ENCODE data around the gene PITPNC1. TPM values are rescaled to one million over a fixed set of nuclear protein-coding genes. Genes with fewer than 3 reads are reported as not detected.

Gene PITPNC1
- total and polyA plus RNA-seq, 2 donors (not counting 3 experiments of a cell fraction or from before 2014, with no cell fraction given) = 2.4 to 9.6 TPM

DNA sequence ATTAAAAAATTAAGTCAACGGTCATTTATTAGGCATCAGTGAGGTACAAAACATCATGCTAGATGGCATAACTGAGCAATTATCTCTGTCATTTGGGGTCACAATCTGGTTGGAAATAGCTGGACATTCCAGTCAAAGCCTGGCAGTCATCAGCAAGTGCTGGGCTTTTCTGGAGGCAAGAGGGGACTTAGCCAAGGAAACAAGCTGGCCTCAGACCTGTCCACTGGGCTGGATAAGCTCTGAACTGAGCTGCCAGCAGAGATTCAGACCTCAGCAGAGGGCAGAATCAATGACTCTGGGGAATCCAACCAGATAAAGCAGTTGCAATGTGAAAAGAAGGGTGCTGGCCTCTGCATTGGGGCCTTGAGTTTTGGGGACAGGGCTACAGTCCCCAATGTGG is 178.8 kb downstream of the PITPNC1 start:
- Histone ChIP-seq H3K4me2 (ENCODE audit: insufficient read depth, low read length) (no peak overlapping the region), H3K9me1 (replicated peaks; ENCODE audit: control insufficient read depth, extremely low read depth, insufficient read depth, low read length) (no peaks in the 10 kb centered on the region), H3K4me3 (replicated peaks in 1 of 3; ENCODE audit: insufficient read depth in 1 of 3, low read depth in 1 of 3, low read length in 3 of 3) (no peak overlapping the region), H3K36me3 (ENCODE audit: control insufficient read depth in 2 of 2, extremely low read depth in 1 of 2, insufficient read depth in 2 of 2, low read length in 2 of 2) (no peaks in the 10 kb centered on the region), H4K20me1 (replicated peaks; ENCODE audit: control insufficient read depth, extremely low read depth, insufficient read depth, low read length) (no peaks in the 10 kb centered on the region), H2AFZ (ENCODE audit: low read depth, low read length) (no peak overlapping the region), H3K27me3 (ENCODE audit: control insufficient read depth in 2 of 2, insufficient read depth in 2 of 2, low read length in 2 of 2) (no peaks in the 10 kb centered on the region), H3K4me1 (ENCODE audit: control insufficient read depth, extremely low read depth, insufficient read depth, low read length) (no peaks in the 10 kb centered on the region), H3K9ac (replicated peaks; ENCODE audit: extremely low read depth, insufficient read depth, low read length) (no peak overlapping the region), H3K27ac (ENCODE audit: insufficient read depth, low read depth, low read length) (no peak overlapping the region), H3K79me2 (ENCODE audit: control insufficient read depth, insufficient read depth, low read length) (no peaks in the 10 kb centered on the region), H3K9me3 (replicated peaks; ENCODE audit: control insufficient read depth, insufficient read depth, low read length) (no peaks in the 10 kb centered on the region)
- POLR2A ChIA-PET = interaction anchor here (0.7 kb wide), 1 partner anchor 59 kb away, joined by 3 read pairs; no protein-coding TSS in a partner anchor
- TF ChIP-seq MYC (IDR thresholded peaks at IDR 0.05; ENCODE audit: low read depth, low read length) (no peak), GATA2 (IDR thresholded peaks at IDR 0.05; ENCODE audit: insufficient read depth, insufficient read length, low read depth, low read length) (no peak), POLR2AphosphoS5 (IDR thresholded peaks at IDR 0.05; ENCODE audit: insufficient read depth, low read depth, low read length) (no peak), POLR2A (IDR thresholded peaks at IDR 0.05; ENCODE audit: low read depth, low read length) (no peak), JUN (IDR thresholded peaks at IDR 0.05; ENCODE audit: borderline replicate concordance, insufficient read depth, insufficient read length, low read depth) (no peak), FOS (IDR thresholded peaks at IDR 0.05; ENCODE audit: borderline replicate concordance, insufficient read depth, low read length) (no peak), EZH2 (IDR thresholded peaks at IDR 0.05; ENCODE audit: borderline replicate concordance, low read depth, low read length, severe bottlenecking) (no peak)
- TF ChIP-seq, protein P1, sequence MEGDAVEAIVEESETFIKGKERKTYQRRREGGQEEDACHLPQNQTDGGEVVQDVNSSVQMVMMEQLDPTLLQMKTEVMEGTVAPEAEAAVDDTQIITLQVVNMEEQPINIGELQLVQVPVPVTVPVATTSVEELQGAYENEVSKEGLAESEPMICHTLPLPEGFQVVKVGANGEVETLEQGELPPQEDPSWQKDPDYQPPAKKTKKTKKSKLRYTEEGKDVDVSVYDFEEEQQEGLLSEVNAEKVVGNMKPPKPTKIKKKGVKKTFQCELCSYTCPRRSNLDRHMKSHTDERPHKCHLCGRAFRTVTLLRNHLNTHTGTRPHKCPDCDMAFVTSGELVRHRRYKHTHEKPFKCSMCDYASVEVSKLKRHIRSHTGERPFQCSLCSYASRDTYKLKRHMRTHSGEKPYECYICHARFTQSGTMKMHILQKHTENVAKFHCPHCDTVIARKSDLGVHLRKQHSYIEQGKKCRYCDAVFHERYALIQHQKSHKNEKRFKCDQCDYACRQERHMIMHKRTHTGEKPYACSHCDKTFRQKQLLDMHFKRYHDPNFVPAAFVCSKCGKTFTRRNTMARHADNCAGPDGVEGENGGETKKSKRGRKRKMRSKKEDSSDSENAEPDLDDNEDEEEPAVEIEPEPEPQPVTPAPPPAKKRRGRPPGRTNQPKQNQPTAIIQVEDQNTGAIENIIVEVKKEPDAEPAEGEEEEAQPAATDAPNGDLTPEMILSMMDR (IDR thresholded peaks at IDR 0.05; ENCODE audit: extremely low read depth in 1 of 2, insufficient read depth in 1 of 2, low read depth in 1 of 2, low read length in 2 of 2) = no peak
- TF ChIP-seq, protein P2, sequence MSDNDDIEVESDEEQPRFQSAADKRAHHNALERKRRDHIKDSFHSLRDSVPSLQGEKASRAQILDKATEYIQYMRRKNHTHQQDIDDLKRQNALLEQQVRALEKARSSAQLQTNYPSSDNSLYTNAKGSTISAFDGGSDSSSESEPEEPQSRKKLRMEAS (IDR thresholded peaks at IDR 0.05; ENCODE audit: insufficient read depth, insufficient read length) = no peak
- no peak for FAIRE-seq
- dilution Hi-C loops (cut with MboI; ENCODE audit: extremely low pct_ligation_motif_present, low sequenced_read_pairs) = no loop called here
- intact Hi-C loops (cut with micrococcal nuclease) = loop anchor here (5.0 kb wide), 1 partner anchor 131 kb away; no protein-coding TSS in a partner anchor
- no peak for DNase-seq (ENCODE audit: low read depth, low spot score)
- CTCF ChIA-PET = interaction anchor here (0.9 to 1.4 kb wide), 3 partner anchors 10 to 177 kb away, joined by 3 to 4 read pairs (median 3); no protein-coding TSS in a partner anchor
- BruUV-seq (replicated peaks) = no TSS peak

Data from endothelial cell of umbilical vein (primary cell).